Mesenchymal stem cell (in vitro differentiated cells and primary cell): ENCODE data around the gene DIS3L2.

Experiments
- DNase-seq: peaks from one replicate; pipeline ENCODE4 v3.0.0-alpha.2; 2013
- H2AFZ ChIP-seq: one replicate; pipeline ENCODE4 v1.6.1; 2013; ENCODE audit warnings: low read depth, mild to moderate bottlenecking, control low read depth, inconsistent platforms, low read length, moderate library complexity
- H2AK5ac ChIP-seq: 2 replicates; pipeline ENCODE4 v1.6.1; 2013; ENCODE audit warnings: low read length, moderate library complexity, mild to moderate bottlenecking, inconsistent platforms; ENCODE audit not compliant: severe bottlenecking
- H2BK120ac ChIP-seq: one replicate; pipeline ENCODE4 v1.6.1; 2013; ENCODE audit warnings: low read depth, mild to moderate bottlenecking, inconsistent platforms, low read length, moderate library complexity
- H2BK12ac ChIP-seq, 2 experiments: one replicate each; pipeline ENCODE4 v1.6.1; 2013; ENCODE audit warnings: inconsistent platforms in 2 of 2, low read length in 2 of 2, mild to moderate bottlenecking in 2 of 2, moderate library complexity in 2 of 2, control low read depth in 1 of 2
- H2BK15ac ChIP-seq: one replicate; pipeline ENCODE4 v1.6.1; 2013; ENCODE audit warnings: mild to moderate bottlenecking, low read depth, inconsistent platforms; ENCODE audit not compliant: poor library complexity, severe bottlenecking
- H2BK5ac ChIP-seq: 2 replicates; pipeline ENCODE4 v1.6.1; 2013; ENCODE audit warnings: low read depth, mild to moderate bottlenecking, low read length, control low read depth, inconsistent platforms; ENCODE audit not compliant: poor library complexity, severe bottlenecking
- H3K14ac ChIP-seq, 2 experiments: one replicate each; pipeline ENCODE4 v1.6.1; 2013; ENCODE audit warnings: inconsistent platforms in 2 of 2, low read length in 2 of 2, control low read depth in 1 of 2, mild to moderate bottlenecking in 1 of 2, moderate library complexity in 1 of 2
- H3K18ac ChIP-seq, 2 experiments: one replicate each; pipeline ENCODE4 v1.6.1; 2013; ENCODE audit warnings: inconsistent platforms in 2 of 2, low read length in 2 of 2, control low read depth in 1 of 2, low read depth in 1 of 2, mild to moderate bottlenecking in 1 of 2
- H3K23ac ChIP-seq, 2 experiments: one replicate each; pipeline ENCODE4 v1.6.1; 2013; ENCODE audit warnings: inconsistent platforms in 2 of 2, low read length in 2 of 2, mild to moderate bottlenecking in 2 of 2, moderate library complexity in 2 of 2, control low read depth in 1 of 2
- H3K27ac ChIP-seq: 2 replicates; pipeline ENCODE4 v1.5.1; 2013; ENCODE audit warnings: mild to moderate bottlenecking, moderate library complexity, low read length, control low read depth, inconsistent platforms; ENCODE audit not compliant: poor library complexity, severe bottlenecking
- H3K27me3 ChIP-seq, 2 experiments: 2 replicates each; pipeline versions ENCODE4 v1.6.1 to v1.7.0; 2013; ENCODE audit warnings: low read length in 2 of 2, mild to moderate bottlenecking in 2 of 2, moderate library complexity in 2 of 2, control low read depth in 1 of 2, inconsistent platforms in 1 of 2; ENCODE audit not compliant: control insufficient read depth in 1 of 2, insufficient read depth in 1 of 2
- H3K36me3 ChIP-seq, 2 experiments: 2 replicates each; pipeline versions ENCODE4 v1.6.1 to v1.7.0; 2013; ENCODE audit warnings: low read length in 2 of 2, control low read depth in 1 of 2, inconsistent platforms in 1 of 2, low read depth in 1 of 2, mild to moderate bottlenecking in 1 of 2; ENCODE audit not compliant: insufficient read depth in 2 of 2, control insufficient read depth in 1 of 2
- H3K4ac ChIP-seq, 2 experiments: one replicate each; pipeline ENCODE4 v1.6.1; 2013; ENCODE audit warnings: inconsistent platforms in 2 of 2, low read length in 2 of 2, mild to moderate bottlenecking in 2 of 2, moderate library complexity in 2 of 2, control low read depth in 1 of 2, low read depth in 1 of 2
- H3K4me1 ChIP-seq: 2 replicates; pipeline ENCODE4 v1.6.1; 2013; ENCODE audit warnings: low read depth, low read length, control low read depth; ENCODE audit not compliant: control insufficient read depth, insufficient read depth
- H3K4me2 ChIP-seq: 2 replicates; pipeline ENCODE4 v1.6.1; 2013; ENCODE audit warnings: low read length, mild to moderate bottlenecking, inconsistent platforms; ENCODE audit not compliant: poor library complexity, severe bottlenecking
- H3K4me3 ChIP-seq, 2 experiments: 2 replicates each; pipeline versions ENCODE4 v1.5.1 to v1.7.0; 2013; ENCODE audit warnings: low read length in 2 of 2, mild to moderate bottlenecking in 2 of 2, control low read depth in 1 of 2, low read depth in 1 of 2; ENCODE audit not compliant: insufficient read depth in 1 of 2
- H3K79me1 ChIP-seq: replicated peaks from 2 replicates; pipeline ENCODE4 v1.6.1; 2013; ENCODE audit warnings: mild to moderate bottlenecking, control low read depth, low read length, inconsistent platforms; ENCODE audit not compliant: poor library complexity, severe bottlenecking
- H3K9ac ChIP-seq: 2 replicates; pipeline ENCODE4 v1.7.0; 2013; ENCODE audit warnings: mild to moderate bottlenecking, low read length, moderate library complexity
- H3K9me3 ChIP-seq: 2 replicates; pipeline ENCODE4 v1.7.0; 2013; ENCODE audit warnings: mild to moderate bottlenecking, low read length; ENCODE audit not compliant: control insufficient read depth
- H4K8ac ChIP-seq: one replicate; pipeline ENCODE4 v1.6.1; 2013; ENCODE audit warnings: inconsistent platforms, mild to moderate bottlenecking, low read length, moderate library complexity
- H4K91ac ChIP-seq: one replicate; pipeline ENCODE4 v1.6.1; 2013; ENCODE audit warnings: mild to moderate bottlenecking, low read length, inconsistent platforms
- WGBS: methylation state at CpG from one replicate; pipeline ENCODE4 v1.1.7; 2013; ENCODE audit warnings: mixed read lengths; 5-methylcytosine and 5-hydroxymethylcytosine counted together

DIS3L2 gene

DNA sequence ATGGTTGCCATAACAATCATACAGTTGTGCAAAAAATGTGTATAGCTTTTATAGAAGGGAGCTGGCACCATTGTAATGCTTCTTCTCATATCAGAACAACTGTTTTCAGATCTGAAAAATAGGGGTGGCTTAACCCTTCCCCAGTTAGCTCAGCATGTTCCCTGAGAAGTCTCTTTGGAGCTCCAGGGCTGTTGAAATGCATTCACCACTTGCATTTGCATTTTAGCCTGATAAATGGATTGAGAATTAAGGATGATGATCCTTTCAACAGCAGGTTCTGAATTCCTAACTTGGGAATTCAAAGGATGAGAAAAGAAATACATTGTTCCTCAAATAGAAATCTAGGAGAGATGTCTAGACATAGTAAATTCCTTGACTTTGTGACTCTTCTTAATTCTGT is 235.3 kb downstream of the DIS3L2 start:
- no peak overlapping the region for H3K9ac ChIP-seq
- peaks cover 4% of the 10 kb centered on the region for H3K4me1 ChIP-seq
- H3K4me3 ChIP-seq, result no peak overlapping the region
- peaks cover 1% of the 10 kb centered on the region for H3K79me1 ChIP-seq
- no peak for DNase-seq
- no peak overlapping the region for H3K4me2 ChIP-seq
- H3K18ac ChIP-seq, result no peak overlapping the region
- H3K36me3 ChIP-seq, result peaks cover 5 to 16% of the 10 kb centered on the region in 2 experiments
- H3K4ac ChIP-seq, result no peak overlapping the region
- H4K91ac ChIP-seq, result no peak overlapping the region
- no peak overlapping the region for H2BK120ac ChIP-seq
- H4K8ac ChIP-seq, result no peak overlapping the region
- no peak overlapping the region for H3K27ac ChIP-seq
- H2BK12ac ChIP-seq, result no peak overlapping the region
- H3K14ac ChIP-seq, result no peak overlapping the region
- H3K9me3 ChIP-seq, result no peaks in the 10 kb centered on the region
- no peak overlapping the region for H2BK15ac ChIP-seq
- no peak overlapping the region for H3K23ac ChIP-seq
- no peak overlapping the region for H2BK5ac ChIP-seq
- H2AK5ac ChIP-seq, result no peak overlapping the region
- no peaks in the 10 kb centered on the region for H3K27me3 ChIP-seq
- H2AFZ ChIP-seq, result no peak overlapping the region

- H3K4me1 ChIP-seq, result peaks cover 9% of the 10 kb centered on the region
- DNase-seq, result no peak
- H3K9me3 ChIP-seq, result no peaks in the 10 kb centered on the region
- H3K36me3 ChIP-seq, result peaks cover 0 to 9% of the 10 kb centered on the region in 2 experiments
- H2BK12ac ChIP-seq, result no peak overlapping the region
- H3K4ac ChIP-seq, result no peak overlapping the region
- no peak overlapping the region for H2BK15ac ChIP-seq
- peak overlapping the region; percentile 65 for H3K27ac ChIP-seq
- 100% methylated on average over 2 of the region's 2 CpGs for WGBS
- no peak overlapping the region for H4K8ac ChIP-seq
- H3K9ac ChIP-seq, result no peak overlapping the region
- H3K23ac ChIP-seq, result no peak overlapping the region
- no peak overlapping the region for H2AFZ ChIP-seq
- no peaks in the 10 kb centered on the region for H3K27me3 ChIP-seq
- H3K18ac ChIP-seq, result no peak overlapping the region
- no peak overlapping the region for H4K91ac ChIP-seq
- H2BK120ac ChIP-seq, result no peak overlapping the region
- no peak overlapping the region for H3K4me3 ChIP-seq
- H3K79me1 ChIP-seq, result peaks cover 5% of the 10 kb centered on the region
- no peak overlapping the region for H2BK5ac ChIP-seq
- H2AK5ac ChIP-seq, result no peak overlapping the region
- H3K4me2 ChIP-seq, result peak overlapping the region; percentile 14
- no peak overlapping the region for H3K14ac ChIP-seq
These were observed 238.7 kb downstream of the DIS3L2 start for GRCh38 chr2:232200195-232200594.

DNA sequence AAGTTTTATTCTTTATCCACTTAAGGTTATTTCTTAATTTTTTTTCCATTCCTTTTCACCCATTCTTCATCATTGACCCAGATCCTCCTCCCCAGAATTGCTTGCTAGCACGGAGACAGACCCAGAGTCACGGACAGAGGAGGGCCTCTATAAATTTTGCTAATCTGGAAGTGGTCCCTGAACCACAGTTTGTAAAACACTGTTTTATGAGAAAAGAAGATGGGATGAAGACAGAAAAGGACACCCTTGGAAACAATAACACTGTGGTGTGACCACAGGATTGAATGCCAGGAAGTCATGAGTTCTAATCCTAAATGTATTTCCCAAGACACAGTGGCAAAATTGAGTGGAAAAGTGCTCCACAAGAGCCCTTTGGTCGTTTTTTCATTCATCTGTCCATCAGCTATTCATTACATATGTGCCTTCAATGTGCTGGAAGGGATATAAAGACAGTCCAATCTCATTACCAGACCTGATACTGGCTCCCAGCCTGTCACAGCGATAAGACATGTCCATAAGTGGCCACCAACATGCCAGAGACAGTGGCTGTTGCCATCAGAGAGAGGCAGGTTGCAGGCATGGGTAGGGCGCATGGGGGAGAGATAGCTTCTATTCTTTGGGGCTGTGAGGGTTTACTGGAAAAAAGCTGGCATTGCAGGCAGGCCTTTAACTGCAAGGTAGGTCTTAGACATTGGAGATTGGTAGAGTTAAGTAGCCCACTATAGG is 241.8 kb downstream of the DIS3L2 start:
- DNase-seq, result no peak
- Histone ChIP-seq H3K4me2 (no peak overlapping the region), H3K14ac (no peak overlapping the region), H2AFZ (no peak overlapping the region), H3K4ac (no peak overlapping the region), H4K8ac (no peak overlapping the region), H3K18ac (no peak overlapping the region), H2BK15ac (no peak overlapping the region), H3K4me3 (no peak overlapping the region), H3K27ac (no peak overlapping the region), H2AK5ac (peak overlapping the region; percentile 16), H3K4me1 (peaks cover 8% of the 10 kb centered on the region), H3K79me1 (peaks cover 4% of the 10 kb centered on the region), H3K23ac (no peak overlapping the region), H3K27me3 (no peaks in the 10 kb centered on the region), H3K9me3 (no peaks in the 10 kb centered on the region), H4K91ac (no peak overlapping the region), H3K9ac (no peak overlapping the region), H2BK120ac (no peak overlapping the region), H2BK5ac (no peak overlapping the region), H3K36me3 (peaks cover 0 to 8% of the 10 kb centered on the region in 2 experiments), H2BK12ac (no peak overlapping the region)
- WGBS, result 100% methylated on average over 4 of the region's 5 CpGs

DNA sequence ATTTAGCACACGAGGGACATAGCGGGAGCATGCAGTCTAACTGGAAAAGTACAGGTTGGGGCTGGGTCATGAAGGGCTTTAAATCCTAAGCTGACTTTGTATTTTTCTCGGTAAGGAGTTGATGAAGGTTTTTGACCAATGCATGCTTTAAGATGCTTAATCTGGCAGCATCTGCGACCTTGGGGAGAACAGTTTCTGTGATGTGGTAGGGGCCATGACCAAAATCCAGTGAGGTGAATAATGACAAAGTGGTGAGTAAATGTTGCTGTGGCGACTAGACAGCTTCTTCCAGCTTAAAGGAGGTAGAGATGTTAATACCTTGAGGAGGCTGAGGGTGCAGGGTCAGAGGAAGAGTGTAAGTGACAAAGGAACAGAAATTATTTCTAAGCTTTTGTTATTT is 242.4 kb downstream of the DIS3L2 start:
- Histone ChIP-seq H2AK5ac (peak overlapping the region; percentile 16), H3K14ac (no peak overlapping the region), H4K91ac (no peak overlapping the region), H2AFZ (no peak overlapping the region), H2BK15ac (no peak overlapping the region), H3K4ac (no peak overlapping the region), H3K36me3 (peaks cover 0 to 4% of the 10 kb centered on the region in 2 experiments), H3K27ac (peak overlapping the region; percentile 68), H3K27me3 (no peaks in the 10 kb centered on the region), H2BK5ac (no peak overlapping the region), H2BK120ac (no peak overlapping the region), H2BK12ac (no peak overlapping the region), H4K8ac (no peak overlapping the region), H3K9me3 (no peaks in the 10 kb centered on the region), H3K23ac (no peak overlapping the region), H3K4me2 (no peak overlapping the region), H3K4me1 (peaks cover 8% of the 10 kb centered on the region), H3K79me1 (peaks cover 6% of the 10 kb centered on the region), H3K9ac (no peak overlapping the region), H3K4me3 (no peak overlapping the region), H3K18ac (no peak overlapping the region)
- WGBS, result 96% methylated on average over 5 of the region's 5 CpGs
- no peak for DNase-seq
